Mammary epithelial cell (primary cell): ENCODE data around the gene MOB3C.

ENCODE experiments used
- CTCF ChIP-seq, 2 donors: IDR thresholded peaks in 1 of 2; conservative IDR thresholded peaks in 1 of 2; 2 replicates each; pipeline ENCODE4 v1.5.1; 2011 to 2012; ENCODE audit warnings: inconsistent platforms in 2 of 2, low read length in 2 of 2, mild to moderate bottlenecking in 2 of 2, control low read depth in 1 of 2, low read depth in 1 of 2; ENCODE audit not compliant: insufficient read depth in 1 of 2; ENCODE audit errors: extremely low read depth in 1 of 2
- EZH2 ChIP-seq: IDR thresholded peaks from 2 replicates; pipeline ENCODE4 v1.6.1; 2012; ENCODE audit warnings: low read length, inconsistent platforms, borderline replicate concordance

DNA sequence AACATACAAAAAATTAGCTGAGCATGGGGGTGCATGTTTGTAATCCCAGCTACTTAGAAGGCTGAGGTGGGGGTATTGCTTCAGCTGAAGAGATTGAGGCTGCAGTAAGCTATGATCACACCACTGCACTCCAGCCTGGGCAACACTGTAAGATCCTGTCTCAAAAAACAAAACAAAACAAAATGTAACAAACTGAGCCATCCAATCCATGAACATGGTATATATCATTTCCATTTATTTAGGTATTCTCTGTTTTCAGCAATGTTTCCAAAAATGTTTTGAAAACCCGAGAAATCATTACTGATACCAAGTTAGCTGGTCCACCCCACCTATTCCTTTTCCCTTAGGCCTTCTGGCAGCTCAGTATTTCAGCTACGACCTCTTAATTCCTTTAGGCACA lies 33.2 kb upstream of the MOB3C start:
- TF ChIP-seq CTCF (conservative IDR thresholded peaks at IDR 0.05 in 1 of 2, IDR thresholded peaks at IDR 0.05 in 1 of 2; ENCODE audit: extremely low read depth in 1 of 2, insufficient read depth in 1 of 2, low read depth in 1 of 2, low read length in 2 of 2) (no peak), EZH2 (no peak)
